Measurements from ENCODE around the gene CIAO2B.

CIAO2B gene

GRCh38 chr16:66885491-66885890, 48.7 kb downstream of the CIAO2B start:
- no peak for DNase-seq

DNA sequence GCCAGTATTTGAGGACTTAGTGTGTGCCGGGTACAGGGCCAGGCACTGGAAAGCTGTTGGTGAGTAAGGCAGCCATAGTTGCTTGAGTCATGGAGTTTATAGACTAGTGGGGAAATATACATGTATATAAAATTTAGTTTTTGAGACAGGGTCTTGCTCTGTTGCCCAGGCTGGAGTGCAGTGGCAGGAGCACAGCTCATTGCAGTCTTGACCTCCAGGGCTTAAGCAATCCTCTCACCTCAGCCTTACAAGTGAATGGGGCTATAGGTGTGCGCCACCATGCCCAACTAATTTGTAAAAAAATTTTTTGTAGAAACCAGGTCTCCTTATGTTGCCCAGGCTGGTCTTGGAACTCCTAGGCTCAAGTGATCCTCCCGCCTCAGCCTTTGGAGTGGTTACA, 51.5 kb downstream of the CIAO2B start:
- no peak for DNase-seq
